WTC11 (cell line): ENCODE results near the gene VPS8. TPM values are rescaled to one million over a fixed set of nuclear protein-coding genes. Genes with fewer than 3 reads are reported as not detected.

Experiments
- ATAC-seq: fragments of 200-7000 bp; cut with Tn5 transposase; 2 replicates; pipeline ENCODE4 v1.10.0; 2021; ENCODE audit warnings: mild to moderate bottlenecking, moderate library complexity
- CTCF ChIA-PET: fragments of 300-600 bp; sonication (Branson Sonifier 250); formaldehyde crosslinking; loops from one replicate; lab custom pipeline; 2021; ENCODE audit warnings: antibody characterized with exemption; lab: Charles Lee
- POLR2A ChIA-PET: fragments of 350-600 bp; sonication (Branson Sonifier 250); formaldehyde crosslinking; loops from one replicate; lab custom pipeline; 2021; ENCODE audit warnings: antibody characterized with exemption; lab: Charles Lee
- DNase-seq: peaks from one replicate; pipeline ENCODE4 v3.0.0; 2021; ENCODE audit warnings: low spot score
- H3K27ac Mint-ChIP-seq: 2 replicates; pipeline ENCODE4 v1.8.0; 2021; ENCODE audit warnings: mixed read lengths
- H3K27me3 Mint-ChIP-seq: 2 replicates; pipeline ENCODE4 v1.8.0; 2021; ENCODE audit warnings: low read depth, mild to moderate bottlenecking, moderate library complexity, mixed read lengths
- H3K36me3 Mint-ChIP-seq: 2 replicates; pipeline ENCODE4 v1.8.0; 2021; ENCODE audit warnings: mixed read lengths
- H3K4me1 Mint-ChIP-seq: 2 replicates; pipeline ENCODE4 v1.8.0; 2022; ENCODE audit warnings: mixed read lengths
- H3K4me3 Mint-ChIP-seq: 2 replicates; pipeline ENCODE4 v1.8.0; 2021; ENCODE audit warnings: mild to moderate bottlenecking, moderate library complexity, mixed read lengths
- H3K9me3 Mint-ChIP-seq: 2 replicates; pipeline ENCODE4 v1.8.0; 2021; ENCODE audit warnings: mixed read lengths
- AFF4 ChIP-seq: sonication (generic); formaldehyde crosslinking; IDR thresholded peaks from 2 replicates; pipeline ENCODE4 v1.8.1; 2023; ENCODE audit warnings: mild to moderate bottlenecking, missing genetic modification reagents, borderline replicate concordance
- ARID4B ChIP-seq: sonication (generic); formaldehyde crosslinking; IDR thresholded peaks from 2 replicates; pipeline ENCODE4 v1.8.0; 2023; ENCODE audit warnings: missing genetic modification reagents, mild to moderate bottlenecking, borderline replicate concordance
- ATF1 ChIP-seq: sonication (generic); formaldehyde crosslinking; IDR thresholded peaks from 2 replicates; pipeline ENCODE4 v1.8.1; 2023; ENCODE audit warnings: mild to moderate bottlenecking, moderate library complexity, missing genetic modification reagents
- CREB1 ChIP-seq: sonication (generic); formaldehyde crosslinking; IDR thresholded peaks from 2 replicates; pipeline ENCODE4 v1.8.0; 2023; ENCODE audit warnings: mild to moderate bottlenecking, missing genetic modification reagents
- E2F5 ChIP-seq: sonication (generic); formaldehyde crosslinking; IDR thresholded peaks from 2 replicates; pipeline ENCODE4 v1.8.1; 2022; ENCODE audit warnings: mild to moderate bottlenecking, moderate library complexity, missing genetic modification reagents
- FOXK1 ChIP-seq: sonication (generic); formaldehyde crosslinking; IDR thresholded peaks from 2 replicates; pipeline ENCODE4 v1.8.0; 2022; ENCODE audit warnings: mild to moderate bottlenecking, moderate library complexity, missing genetic modification reagents
- GABPB1 ChIP-seq: sonication (generic); formaldehyde crosslinking; IDR thresholded peaks from 2 replicates; pipeline ENCODE4 v1.8.1; 2023; ENCODE audit warnings: mild to moderate bottlenecking, missing genetic modification reagents
- GTF2I ChIP-seq: fragments of 250-450 bp; sonication (Bioruptor Pico); conservative IDR thresholded peaks from 2 replicates; pipeline ENCODE4 v1.4.0; 2021; ENCODE audit warnings: mild to moderate bottlenecking
- MLX ChIP-seq: sonication (generic); formaldehyde crosslinking; IDR thresholded peaks from 2 replicates; pipeline ENCODE4 v1.8.1; 2023; ENCODE audit warnings: mild to moderate bottlenecking, missing genetic modification reagents, moderate library complexity
- PRDM15 ChIP-seq: sonication (generic); formaldehyde crosslinking; IDR thresholded peaks from 2 replicates; pipeline ENCODE4 v1.8.0; 2022; ENCODE audit warnings: missing genetic modification reagents
- PRRX2 ChIP-seq: fragments of 250-450 bp; sonication (Bioruptor Pico); IDR thresholded peaks from 2 replicates; pipeline ENCODE4 v1.8.0; 2021; ENCODE audit warnings: mild to moderate bottlenecking
- RELA ChIP-seq: sonication (generic); formaldehyde crosslinking; IDR thresholded peaks from 2 replicates; pipeline ENCODE4 v1.8.1; 2022; ENCODE audit warnings: missing genetic modification reagents, mild to moderate bottlenecking, borderline replicate concordance
- ZBTB43 ChIP-seq: sonication (generic); formaldehyde crosslinking; IDR thresholded peaks from 2 replicates; pipeline ENCODE4 v1.8.1; 2023; ENCODE audit warnings: mild to moderate bottlenecking, missing genetic modification reagents
- ZNF121 ChIP-seq: sonication (generic); formaldehyde crosslinking; IDR thresholded peaks from 2 replicates; pipeline ENCODE4 v1.8.0; 2023; ENCODE audit warnings: missing genetic modification reagents
- ZNF219 ChIP-seq: sonication (generic); formaldehyde crosslinking; IDR thresholded peaks from 2 replicates; pipeline ENCODE4 v1.8.0; 2023; ENCODE audit warnings: missing genetic modification reagents, mild to moderate bottlenecking, borderline replicate concordance
- ZNF512 ChIP-seq: sonication (generic); formaldehyde crosslinking; IDR thresholded peaks from 2 replicates; pipeline ENCODE4 v1.8.1; 2022; ENCODE audit warnings: missing genetic modification reagents, borderline replicate concordance
- ZNF671 ChIP-seq: fragments of 250-450 bp; sonication (Bioruptor Pico); IDR thresholded peaks from 2 replicates; pipeline ENCODE4 v1.8.0; 2021; ENCODE audit warnings: mild to moderate bottlenecking
- total RNA-seq: library from RNA; stranded (reverse); gene quantifications from 3 replicates; pipeline ENCODE4 v1.2.3, GENCODE V29; 2021

Gene VPS8
- total RNA-seq, 1 experiment from 2014 or later, result 44.9 TPM

GRCh38 chr3:185030951-185031350, 219.0 kb downstream of the VPS8 start:
- H3K4me1 Mint-ChIP-seq, result peaks cover 8% of the 10 kb centered on the region
- TF ChIP-seq GABPB1 (no peak), AFF4 (CRISPR knock-in tag) (no peak), ZNF121 (CRISPR knock-in tag) (no peak), ZNF512 (CRISPR knock-in tag) (no peak), RELA (no peak), MLX (CRISPR knock-in tag) (no peak), ARID4B (no peak), PRDM15 (no peak), PRRX2 (CRISPR knock-in tag) (no peak), ATF1 (CRISPR knock-in tag) (no peak)
- TF ChIP-seq, all 79 proteins: peak for 0
- no peak overlapping the region for H3K4me3 Mint-ChIP-seq
- H3K27ac Mint-ChIP-seq, result no peak overlapping the region
- H3K36me3 Mint-ChIP-seq, result peaks cover 9% of the 10 kb centered on the region
- CTCF ChIA-PET, result interaction anchor here (0.6 to 0.8 kb wide), 6 partner anchors 18 to 963 kb away, joined by 3 to 7 read pairs (median 4); no protein-coding TSS in a partner anchor
- peaks cover 14% of the 10 kb centered on the region; the same call in 1 of the 2 replicates for H3K9me3 Mint-ChIP-seq
- DNase-seq, result no peak
- ATAC-seq, result no peak
- POLR2A ChIA-PET, result no interaction called here
- no peaks in the 10 kb centered on the region for H3K27me3 Mint-ChIP-seq

GRCh38 chr3:185037801-185038200, 225.8 kb downstream of the VPS8 start:
- Mint-ChIP-seq H3K27me3 (no peaks in the 10 kb centered on the region), H3K27ac (no peak overlapping the region), H3K9me3 (peaks cover 35% of the 10 kb centered on the region), H3K36me3 (peaks cover 18% of the 10 kb centered on the region), H3K4me3 (no peak overlapping the region), H3K4me1 (peaks cover 7% of the 10 kb centered on the region; the same call in 1 of the 2 replicates)
- ATAC-seq (no peak), DNase-seq (no peak)
- ChIA-PET POLR2A (no interaction called here), CTCF (no interaction called here)
- TF ChIP-seq ZNF671 (CRISPR knock-in tag) (no peak), RELA (no peak), ZNF219 (no peak), ZBTB43 (CRISPR knock-in tag) (no peak), GTF2I (CRISPR knock-in tag) (no peak), E2F5 (CRISPR knock-in tag) (no peak), PRRX2 (CRISPR knock-in tag) (no peak), FOXK1 (CRISPR knock-in tag) (no peak), CREB1 (CRISPR knock-in tag) (no peak)
